Ascending aorta (tissue), 2 donors: ENCODE measurements around the gene WDR33. TPM values are rescaled to one million over a fixed set of nuclear protein-coding genes. Genes with fewer than 3 reads are reported as not detected.
"Not testable (repeated sequence)": the region's sequence is repeated elsewhere in the genome, so short reads cannot be mapped to it uniquely, and the experiment has no call there.

ENCODE experiments used
- DNase-seq, 2 donors: peaks; one replicate each; pipeline ENCODE4 v3.0.0-alpha.2; 2019; ENCODE audit warnings: low spot score in 2 of 2
- H3K27ac ChIP-seq, 2 donors: fragments of 200-600 bp; sonication (generic); one replicate each; pipeline ENCODE4 v1.5.1; 2016 to 2017; ENCODE audit warnings: mild to moderate bottlenecking in 1 of 2
- H3K27me3 ChIP-seq: fragments of 200-600 bp; sonication (generic); one replicate; pipeline ENCODE4 v1.5.1; 2017
- H3K36me3 ChIP-seq, 2 donors: fragments of 200-600 bp; sonication (generic); one replicate each; pipeline ENCODE4 v1.5.1; 2016
- H3K4me1 ChIP-seq, 2 donors: fragments of 200-600 bp; sonication (generic); one replicate each; pipeline ENCODE4 v1.5.1; 2016 to 2017; ENCODE audit warnings: mild to moderate bottlenecking in 1 of 2
- H3K4me3 ChIP-seq, 2 donors: fragments of 200-600 bp; sonication (generic); one replicate each; pipeline ENCODE4 v1.5.1; 2016 to 2017; ENCODE audit warnings: mild to moderate bottlenecking in 1 of 2
- H3K9me3 ChIP-seq, 2 donors: fragments of 200-600 bp; sonication (generic); one replicate each; pipeline ENCODE4 v1.5.1; 2016
- intact Hi-C: fragments of 100-400 bp; cut with DNase I; formaldehyde crosslinking; loops from one replicate; pipeline ENCODE4 v1.15.1; 2023
- total RNA-seq: library from RNA; depleted of rRNA; stranded (reverse); fragments of >200 nt; gene quantifications from one replicate; pipeline ENCODE4 v1.1.0, GENCODE V29; 2016
- TF ChIP-seq, protein P1 (sequence below), 3 experiments: fragments of 200-600 bp in 2 of 3; fragments of 450-650 bp in 1 of 3; sonication (generic) in 2 of 3; IDR thresholded peaks; one replicate each; pipeline ENCODE4 v1.5.1; 2016 to 2019; ENCODE audit warnings: antibody characterized with exemption in 3 of 3, mild to moderate bottlenecking in 1 of 3, moderate library complexity in 1 of 3

The WDR33 gene
- total RNA-seq, 1 donor from 2014 or later = 13.9 TPM

DNA sequence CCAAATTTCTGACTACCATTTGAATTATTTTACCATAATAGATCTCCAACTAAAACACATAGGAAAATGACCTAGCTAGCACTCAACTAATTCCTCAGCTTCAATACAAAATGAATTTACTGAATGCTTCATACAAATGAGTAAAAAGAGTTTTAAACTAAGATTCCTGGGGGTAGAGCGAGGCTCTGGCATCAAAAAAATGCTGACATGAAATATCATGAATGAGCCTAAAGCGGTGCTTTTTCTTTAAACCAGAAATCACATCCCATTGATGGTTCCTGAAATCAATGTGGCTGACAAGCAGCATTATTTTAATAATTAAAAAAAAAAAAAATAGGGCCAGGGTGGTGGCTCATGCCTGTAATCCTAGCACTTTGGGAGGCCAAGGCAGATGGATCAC, 32.1 kb downstream of the WDR33 start:
- TF ChIP-seq, protein P1, sequence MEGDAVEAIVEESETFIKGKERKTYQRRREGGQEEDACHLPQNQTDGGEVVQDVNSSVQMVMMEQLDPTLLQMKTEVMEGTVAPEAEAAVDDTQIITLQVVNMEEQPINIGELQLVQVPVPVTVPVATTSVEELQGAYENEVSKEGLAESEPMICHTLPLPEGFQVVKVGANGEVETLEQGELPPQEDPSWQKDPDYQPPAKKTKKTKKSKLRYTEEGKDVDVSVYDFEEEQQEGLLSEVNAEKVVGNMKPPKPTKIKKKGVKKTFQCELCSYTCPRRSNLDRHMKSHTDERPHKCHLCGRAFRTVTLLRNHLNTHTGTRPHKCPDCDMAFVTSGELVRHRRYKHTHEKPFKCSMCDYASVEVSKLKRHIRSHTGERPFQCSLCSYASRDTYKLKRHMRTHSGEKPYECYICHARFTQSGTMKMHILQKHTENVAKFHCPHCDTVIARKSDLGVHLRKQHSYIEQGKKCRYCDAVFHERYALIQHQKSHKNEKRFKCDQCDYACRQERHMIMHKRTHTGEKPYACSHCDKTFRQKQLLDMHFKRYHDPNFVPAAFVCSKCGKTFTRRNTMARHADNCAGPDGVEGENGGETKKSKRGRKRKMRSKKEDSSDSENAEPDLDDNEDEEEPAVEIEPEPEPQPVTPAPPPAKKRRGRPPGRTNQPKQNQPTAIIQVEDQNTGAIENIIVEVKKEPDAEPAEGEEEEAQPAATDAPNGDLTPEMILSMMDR (IDR thresholded peaks at IDR 0.05) = no peak
- intact Hi-C loops = no loop called here
- no peaks in the 10 kb centered on the region for H3K36me3 ChIP-seq

DNA sequence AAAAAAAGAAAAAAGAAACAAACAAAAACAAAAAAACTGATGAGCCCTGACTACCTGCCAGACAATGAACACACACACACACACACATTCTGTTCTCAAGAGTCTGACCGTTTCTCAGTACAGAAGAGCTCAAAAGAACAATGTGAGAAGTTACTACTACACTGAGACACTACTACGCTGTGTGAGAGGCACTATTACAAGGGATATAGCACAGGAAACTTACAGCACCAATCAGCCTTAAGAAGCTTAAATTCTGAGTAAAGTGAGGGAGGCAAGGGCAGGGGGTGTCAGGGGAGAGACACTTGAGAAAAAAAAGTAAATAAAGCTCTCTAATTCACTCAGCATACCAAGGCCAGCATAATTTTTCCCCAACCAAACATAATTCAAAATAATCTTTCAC, 32.5 kb downstream of the WDR33 start:
- no peaks in the 10 kb centered on the region for H3K36me3 ChIP-seq
- no peak for DNase-seq
- H3K4me3 ChIP-seq = no peak overlapping the region
- H3K27me3 ChIP-seq = no peaks in the 10 kb centered on the region
- H3K4me1 ChIP-seq = no peaks in the 10 kb centered on the region
- no peaks in the 10 kb centered on the region for H3K9me3 ChIP-seq
- TF ChIP-seq, protein P1 (IDR thresholded peaks at IDR 0.05) = no peak
- no peak overlapping the region for H3K27ac ChIP-seq
- intact Hi-C loops = no loop called here

More for the DNA sequence above, 32.1 kb downstream of the WDR33 start:
- Histone ChIP-seq H3K27me3 (no peaks in the 10 kb centered on the region), H3K9me3 (no peaks in the 10 kb centered on the region), H3K27ac (no peak overlapping the region), H3K4me3 (no peak overlapping the region), H3K4me1 (no peaks in the 10 kb centered on the region)
- DNase-seq = no peak

DNA sequence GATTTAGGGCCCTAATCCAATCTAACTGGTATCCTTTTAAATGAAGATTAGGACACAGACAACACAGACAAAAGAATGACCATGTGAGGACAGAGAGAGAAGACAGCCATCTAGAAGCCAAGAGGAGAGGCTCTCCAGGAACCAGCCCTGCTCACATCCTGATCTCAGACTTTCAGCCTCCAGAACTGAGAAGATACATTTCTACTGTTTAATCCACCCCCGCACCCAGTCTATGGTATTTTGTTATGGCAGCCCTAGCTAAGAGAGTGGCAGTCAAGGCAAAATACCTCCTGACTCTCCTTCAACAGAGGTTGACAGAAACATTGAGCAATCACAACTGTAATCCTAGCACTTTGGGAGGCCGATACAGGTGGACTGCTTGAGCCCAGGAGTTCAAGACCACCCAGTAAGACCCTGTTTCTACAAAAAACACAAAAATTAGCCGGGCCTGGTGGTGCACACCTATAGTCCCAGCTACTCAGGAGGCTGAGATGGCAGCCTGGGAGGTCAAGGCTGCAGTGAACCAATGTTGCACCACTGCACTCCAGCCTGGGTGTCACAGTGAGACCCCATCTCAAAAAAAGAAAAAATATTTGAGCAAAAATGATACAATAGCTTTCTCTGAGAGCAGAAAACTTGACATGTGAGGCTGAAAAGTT, 34.7 kb downstream of the WDR33 start:
- intact Hi-C loops = no loop called here
- no peak overlapping the region for H3K4me3 ChIP-seq
- no peaks in the 10 kb centered on the region for H3K4me1 ChIP-seq
- TF ChIP-seq, protein P1 (IDR thresholded peaks at IDR 0.05) = no peak
- no peak for DNase-seq
- H3K9me3 ChIP-seq = no peaks in the 10 kb centered on the region
- H3K27me3 ChIP-seq = no peaks in the 10 kb centered on the region
- no peaks in the 10 kb centered on the region for H3K36me3 ChIP-seq
- no peak overlapping the region for H3K27ac ChIP-seq

DNA sequence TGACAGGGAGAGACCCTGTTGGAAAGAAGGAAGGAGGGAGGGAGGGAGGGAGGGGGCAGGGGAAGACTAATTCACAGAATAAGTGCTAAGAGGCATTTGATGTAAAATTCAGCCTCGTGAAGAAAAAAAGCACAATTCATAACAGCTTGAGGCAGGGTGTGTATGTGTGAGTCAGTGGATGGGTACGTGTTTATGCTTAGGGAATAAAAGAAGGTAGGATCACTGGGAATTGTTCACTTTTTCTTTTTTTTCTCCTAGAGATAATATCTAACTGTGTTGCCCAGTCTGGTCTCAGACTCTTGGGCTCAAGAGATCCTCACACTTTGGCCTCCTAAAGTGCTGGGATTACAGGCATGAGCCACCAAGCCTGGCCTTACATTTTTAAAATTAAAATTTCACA, 39.2 kb downstream of the WDR33 start:
- Histone ChIP-seq H3K36me3 (peaks cover 9 to 18% of the 10 kb centered on the region in 2 donors), H3K27ac (no peak overlapping the region), H3K4me3 (no peak overlapping the region), H3K27me3 (no peaks in the 10 kb centered on the region), H3K9me3 (no peaks in the 10 kb centered on the region), H3K4me1 (no peaks in the 10 kb centered on the region)
- TF ChIP-seq, protein P1 (IDR thresholded peaks at IDR 0.05) = no peak
- intact Hi-C loops = no loop called here
- DNase-seq = no peak

DNA sequence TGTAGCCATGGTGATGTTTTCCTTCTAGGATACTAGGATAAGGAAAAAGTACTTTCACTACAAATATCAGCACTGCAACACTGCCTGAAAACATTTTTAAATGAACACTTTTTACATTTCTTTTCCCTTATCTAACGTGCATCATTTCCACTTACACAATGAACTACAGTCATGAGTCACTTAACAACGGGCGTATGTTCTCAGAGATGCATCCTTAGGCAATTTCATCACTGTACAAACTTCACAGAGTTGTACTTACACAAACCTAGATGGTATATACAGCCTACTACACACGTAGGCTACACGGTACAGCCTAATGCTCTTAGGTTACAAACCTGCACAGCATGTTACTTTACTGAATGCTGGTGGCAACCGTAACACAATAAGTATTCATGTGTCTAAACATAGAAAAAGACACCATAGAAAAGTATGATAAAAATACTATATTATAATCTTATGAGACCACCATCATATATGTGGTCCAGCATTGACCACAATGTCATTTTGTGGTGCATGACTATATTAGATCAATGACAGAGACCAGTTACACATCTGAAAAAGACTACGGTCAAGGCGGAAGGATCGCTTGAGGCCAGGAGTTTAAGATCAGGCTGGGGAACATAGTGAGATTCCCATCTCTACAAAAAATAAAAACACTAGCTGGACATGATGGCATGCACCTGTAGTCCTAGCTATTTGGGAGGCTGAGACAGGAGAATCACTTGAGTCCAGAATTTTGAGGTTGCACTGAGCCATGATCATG, 39.8 kb downstream of the WDR33 start:
- TF ChIP-seq, protein P1 (IDR thresholded peaks at IDR 0.05) = no peak
- no peak overlapping the region for H3K4me3 ChIP-seq
- H3K27me3 ChIP-seq = no peaks in the 10 kb centered on the region
- intact Hi-C loops = no loop called here
- no peak overlapping the region for H3K27ac ChIP-seq
- no peak for DNase-seq
- no peaks in the 10 kb centered on the region for H3K9me3 ChIP-seq
- H3K4me1 ChIP-seq = no peaks in the 10 kb centered on the region
- peaks cover 13 to 24% of the 10 kb centered on the region in 2 donors for H3K36me3 ChIP-seq

DNA sequence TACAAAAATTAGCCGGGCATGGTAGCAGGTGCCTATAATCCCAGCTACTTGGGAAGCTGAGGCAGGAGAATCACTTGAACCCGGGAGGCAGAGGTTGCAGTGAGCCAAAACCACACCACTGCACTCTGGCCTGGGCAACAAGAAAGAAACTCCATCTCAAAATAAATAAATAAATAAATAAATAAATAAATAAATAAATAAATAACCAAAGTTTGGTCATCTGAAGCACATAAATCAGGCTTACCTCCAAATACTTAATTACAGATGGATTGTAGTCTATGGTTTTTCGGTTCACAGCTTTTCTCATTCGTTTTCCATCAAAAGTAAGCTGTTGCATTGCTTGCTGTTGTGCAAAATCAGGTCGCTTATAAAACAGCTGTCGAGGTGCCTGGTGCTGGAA, 40.4 kb downstream of the WDR33 start:
- H3K4me3 ChIP-seq, DNase-seq, intact Hi-C loops, H3K27ac ChIP-seq, H3K4me1 ChIP-seq, H3K27me3 ChIP-seq, H3K9me3 ChIP-seq: not testable (repeated sequence)
- peaks cover 13 to 26% of the 10 kb centered on the region in 2 donors for H3K36me3 ChIP-seq
